SK-N-SH treated with all-trans-retinoic acid at 6 μM for 48 hours (cell line): ENCODE measurements around the gene PGR.

Experiments used
- ATAC-seq: fragments of 200-7000 bp; cut with Tn5 transposase; 3 replicates; pipeline ENCODE4 v1.9.1; 2020; ENCODE audit warnings: mild to moderate bottlenecking, moderate library complexity
- ARNTL ChIP-seq: fragments of 450-650 bp; formaldehyde crosslinking; IDR thresholded peaks from 2 replicates; pipeline ENCODE4 v1.5.0; 2020; ENCODE audit warnings: low read depth, mild to moderate bottlenecking, moderate library complexity, borderline replicate concordance
- BACH2 ChIP-seq: fragments of 250-450 bp; sonication (Bioruptor Pico); IDR thresholded peaks from 2 replicates; pipeline ENCODE4 v1.9.0; 2021; ENCODE audit warnings: mild to moderate bottlenecking, borderline replicate concordance
- CSDC2 ChIP-seq: fragments of 250-450 bp; sonication (Bioruptor Pico); IDR thresholded peaks from 2 replicates; pipeline ENCODE4 v1.5.0; 2020; ENCODE audit warnings: mild to moderate bottlenecking, moderate library complexity
- CSRNP3 ChIP-seq: fragments of 250-450 bp; sonication (Bioruptor Pico); IDR thresholded peaks from 2 replicates; pipeline ENCODE4 v1.5.1; 2021; ENCODE audit warnings: mild to moderate bottlenecking, moderate library complexity
- ESRRG ChIP-seq: fragments of 250-450 bp; sonication (Bioruptor Pico); IDR thresholded peaks from 2 replicates; pipeline ENCODE4 v1.6.1; 2021; ENCODE audit warnings: mild to moderate bottlenecking
- ISL1 ChIP-seq: fragments of 250-450 bp; sonication (Bioruptor Pico); IDR thresholded peaks from 2 replicates; pipeline ENCODE4 v2.1.2; 2022; ENCODE audit warnings: mild to moderate bottlenecking, moderate library complexity
- OSR1 ChIP-seq: fragments of 250-450 bp; sonication (Bioruptor Pico); IDR thresholded peaks from 2 replicates; pipeline ENCODE4 v1.8.0; 2022; ENCODE audit warnings: moderate library complexity, mild to moderate bottlenecking, inconsistent platforms
- PPARA ChIP-seq: fragments of 250-450 bp; sonication (Bioruptor Pico); IDR thresholded peaks from 2 replicates; pipeline ENCODE4 v1.5.0; 2020; ENCODE audit warnings: mild to moderate bottlenecking, borderline replicate concordance
- RARB ChIP-seq: fragments of 250-450 bp; sonication (Bioruptor Pico); IDR thresholded peaks from 2 replicates; pipeline ENCODE4 v1.8.0; 2021; ENCODE audit warnings: mild to moderate bottlenecking, moderate library complexity
- SNAI2 ChIP-seq: fragments of 250-450 bp; sonication (Bioruptor Pico); IDR thresholded peaks from 2 replicates; pipeline ENCODE4 v1.5.0; 2020; ENCODE audit warnings: mild to moderate bottlenecking, moderate library complexity
- TCF4 ChIP-seq: fragments of 250-450 bp; sonication (Bioruptor Pico); IDR thresholded peaks from 2 replicates; pipeline ENCODE4 v1.8.0; 2021; ENCODE audit warnings: mild to moderate bottlenecking, moderate library complexity, borderline replicate concordance
- TOX ChIP-seq: fragments of 250-450 bp; sonication (Bioruptor Pico); IDR thresholded peaks from 2 replicates; pipeline ENCODE4 v1.8.0; 2021; ENCODE audit warnings: mild to moderate bottlenecking, moderate library complexity, borderline replicate concordance
- TSHZ2 ChIP-seq: fragments of 250-450 bp; sonication (Bioruptor Pico); IDR thresholded peaks from 2 replicates; pipeline ENCODE4 v1.5.0; 2020; ENCODE audit warnings: mild to moderate bottlenecking, moderate library complexity
- ZFP30 ChIP-seq: fragments of 450-650 bp; formaldehyde crosslinking; IDR thresholded peaks from 2 replicates; pipeline ENCODE4 v1.5.0; 2022; ENCODE audit warnings: mild to moderate bottlenecking, moderate library complexity
- ZNF70 ChIP-seq: fragments of 450-650 bp; formaldehyde crosslinking; IDR thresholded peaks from 2 replicates; pipeline ENCODE4 v1.5.0; 2020; ENCODE audit warnings: mild to moderate bottlenecking, moderate library complexity
- ZNF8 ChIP-seq: fragments of 450-650 bp; formaldehyde crosslinking; IDR thresholded peaks from 2 replicates; pipeline ENCODE4 v1.5.0; 2020; ENCODE audit warnings: mild to moderate bottlenecking, moderate library complexity
- TF ChIP-seq, protein P1 (sequence below): fragments of 250-450 bp; sonication (Bioruptor Pico); IDR thresholded peaks from 2 replicates; pipeline ENCODE4 v1.8.0; 2020; ENCODE audit warnings: mild to moderate bottlenecking, moderate library complexity, borderline replicate concordance
- TF ChIP-seq, protein P2 (sequence below): fragments of 250-450 bp; sonication (Bioruptor Pico); IDR thresholded peaks from 2 replicates; pipeline ENCODE4 v1.8.0; 2021; ENCODE audit warnings: low read depth, mild to moderate bottlenecking, moderate library complexity, borderline replicate concordance

Gene PGR

GRCh38 chr11:100994966-100995365, 134.6 kb downstream of the PGR start:
- no peak for ATAC-seq
- TF ChIP-seq ZNF70 (CRISPR knock-in tag) = no peak
- TF ChIP-seq TSHZ2 (CRISPR knock-in tag) = no peak
- TF ChIP-seq, protein P1, sequence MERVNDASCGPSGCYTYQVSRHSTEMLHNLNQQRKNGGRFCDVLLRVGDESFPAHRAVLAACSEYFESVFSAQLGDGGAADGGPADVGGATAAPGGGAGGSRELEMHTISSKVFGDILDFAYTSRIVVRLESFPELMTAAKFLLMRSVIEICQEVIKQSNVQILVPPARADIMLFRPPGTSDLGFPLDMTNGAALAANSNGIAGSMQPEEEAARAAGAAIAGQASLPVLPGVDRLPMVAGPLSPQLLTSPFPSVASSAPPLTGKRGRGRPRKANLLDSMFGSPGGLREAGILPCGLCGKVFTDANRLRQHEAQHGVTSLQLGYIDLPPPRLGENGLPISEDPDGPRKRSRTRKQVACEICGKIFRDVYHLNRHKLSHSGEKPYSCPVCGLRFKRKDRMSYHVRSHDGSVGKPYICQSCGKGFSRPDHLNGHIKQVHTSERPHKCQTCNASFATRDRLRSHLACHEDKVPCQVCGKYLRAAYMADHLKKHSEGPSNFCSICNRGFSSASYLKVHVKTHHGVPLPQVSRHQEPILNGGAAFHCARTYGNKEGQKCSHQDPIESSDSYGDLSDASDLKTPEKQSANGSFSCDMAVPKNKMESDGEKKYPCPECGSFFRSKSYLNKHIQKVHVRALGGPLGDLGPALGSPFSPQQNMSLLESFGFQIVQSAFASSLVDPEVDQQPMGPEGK (CRISPR knock-in tag) = no peak
- TF ChIP-seq, protein P2, sequence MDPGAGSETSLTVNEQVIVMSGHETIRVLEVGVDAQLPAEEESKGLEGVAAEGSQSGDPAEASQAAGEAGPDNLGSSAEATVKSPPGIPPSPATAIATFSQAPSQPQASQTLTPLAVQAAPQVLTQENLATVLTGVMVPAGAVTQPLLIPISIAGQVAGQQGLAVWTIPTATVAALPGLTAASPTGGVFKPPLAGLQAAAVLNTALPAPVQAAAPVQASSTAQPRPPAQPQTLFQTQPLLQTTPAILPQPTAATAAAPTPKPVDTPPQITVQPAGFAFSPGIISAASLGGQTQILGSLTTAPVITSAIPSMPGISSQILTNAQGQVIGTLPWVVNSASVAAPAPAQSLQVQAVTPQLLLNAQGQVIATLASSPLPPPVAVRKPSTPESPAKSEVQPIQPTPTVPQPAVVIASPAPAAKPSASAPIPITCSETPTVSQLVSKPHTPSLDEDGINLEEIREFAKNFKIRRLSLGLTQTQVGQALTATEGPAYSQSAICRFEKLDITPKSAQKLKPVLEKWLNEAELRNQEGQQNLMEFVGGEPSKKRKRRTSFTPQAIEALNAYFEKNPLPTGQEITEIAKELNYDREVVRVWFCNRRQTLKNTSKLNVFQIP (CRISPR knock-in tag) = no peak
- TF ChIP-seq CSRNP3 (CRISPR knock-in tag) = no peak
- no peak for TF ChIP-seq TOX (CRISPR knock-in tag)
- TF ChIP-seq RARB = no peak
- TF ChIP-seq OSR1 (CRISPR knock-in tag) = no peak
- no peak for TF ChIP-seq TCF4 (CRISPR knock-in tag)
- no peak for TF ChIP-seq SNAI2 (CRISPR knock-in tag)
- no peak for TF ChIP-seq PPARA
- no peak for TF ChIP-seq ZFP30
- TF ChIP-seq CSDC2 = no peak
- TF ChIP-seq ZNF8 (CRISPR knock-in tag) = no peak

DNA sequence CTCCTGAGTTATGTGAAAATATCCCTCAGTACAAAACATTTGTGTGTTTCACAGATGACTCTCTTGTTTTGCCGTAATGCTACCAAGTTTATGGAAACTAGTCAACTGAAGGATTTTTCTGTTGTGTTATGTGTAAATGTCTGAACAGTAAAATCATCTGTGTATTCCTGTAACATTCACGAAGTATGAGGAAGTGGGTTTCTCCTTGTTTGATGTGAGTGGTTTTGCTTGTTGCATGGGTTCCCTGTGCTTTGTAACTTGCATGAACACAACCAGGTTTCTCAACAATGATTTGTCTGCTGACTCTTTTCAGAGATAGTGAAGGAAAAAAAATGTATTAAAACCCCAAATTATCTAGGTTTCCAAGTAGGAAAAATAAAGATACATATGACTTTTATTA, 138.1 kb downstream of the PGR start:
- ATAC-seq = no peak
- TF ChIP-seq TSHZ2 (CRISPR knock-in tag) = no peak
- no peak for TF ChIP-seq ISL1 (CRISPR knock-in tag)
- TF ChIP-seq CSDC2 = no peak
- TF ChIP-seq BACH2 = no peak
- TF ChIP-seq, protein P2 (CRISPR knock-in tag) = no peak
- TF ChIP-seq, protein P1 (CRISPR knock-in tag) = no peak
- no peak for TF ChIP-seq OSR1 (CRISPR knock-in tag)
- no peak for TF ChIP-seq ZNF70 (CRISPR knock-in tag)
- no peak for TF ChIP-seq ARNTL (CRISPR knock-in tag)
- no peak for TF ChIP-seq ESRRG (CRISPR knock-in tag)
- TF ChIP-seq RARB = no peak
- no peak for TF ChIP-seq SNAI2 (CRISPR knock-in tag)
- TF ChIP-seq ZNF8 (CRISPR knock-in tag) = no peak
- TF ChIP-seq PPARA = no peak
